Activated T-helper 1 cell treated with Interleukin-2 at 50 U/mL for 16 hours (primary cell): Measurements from ENCODE around the gene SLC24A4.
"Not testable (repeated sequence)": the region's sequence is repeated elsewhere in the genome, so short reads cannot be mapped to it uniquely, and the experiment has no call there.

ENCODE experiments used
- DNase-seq: peaks from one replicate; pipeline ENCODE4 v3.0.0-alpha.2; 2020; ENCODE audit warnings: low read depth

SLC24A4 gene

GRCh38 chr14:92369097-92369496 lies 46.1 kb downstream of the SLC24A4 start:
- no peak for DNase-seq

- DNase-seq = no peak
Observed at GRCh38 chr14:92372230-92372629, 49.3 kb downstream of the SLC24A4 start.

GRCh38 chr14:92373336-92373735 lies 50.4 kb downstream of the SLC24A4 start:
- no peak for DNase-seq

GRCh38 chr14:92380131-92380530 lies 57.2 kb downstream of the SLC24A4 start:
- no peak for DNase-seq

- DNase-seq = no peak
Observed at GRCh38 chr14:92380582-92380981, 57.6 kb downstream of the SLC24A4 start.

- DNase-seq = no peak
Observed at GRCh38 chr14:92382677-92383076, 59.7 kb downstream of the SLC24A4 start.

GRCh38 chr14:92383805-92384204 lies 60.8 kb downstream of the SLC24A4 start:
- no peak for DNase-seq

- DNase-seq = no peak
Observed at GRCh38 chr14:92384461-92385133, 61.6 kb downstream of the SLC24A4 start.

GRCh38 chr14:92385561-92385960 lies 62.6 kb downstream of the SLC24A4 start:
- no peak for DNase-seq

GRCh38 chr14:92386165-92386564 lies 63.2 kb downstream of the SLC24A4 start:
- DNase-seq = no peak

- DNase-seq = no peak
Observed at GRCh38 chr14:92386637-92387036, 63.7 kb downstream of the SLC24A4 start.

- DNase-seq = no peak
Observed at GRCh38 chr14:92387578-92387977, 64.6 kb downstream of the SLC24A4 start.

GRCh38 chr14:92389598-92390158 lies 66.7 kb downstream of the SLC24A4 start:
- DNase-seq = no peak

GRCh38 chr14:92391726-92392125 lies 68.8 kb downstream of the SLC24A4 start:
- no peak for DNase-seq

- DNase-seq = no peak
Observed at GRCh38 chr14:92392711-92393110, 69.7 kb downstream of the SLC24A4 start.

GRCh38 chr14:92397150-92397952 lies 74.4 kb downstream of the SLC24A4 start:
- DNase-seq = no peak

GRCh38 chr14:92397953-92398564 lies 75.1 kb downstream of the SLC24A4 start:
- DNase-seq = no peak

GRCh38 chr14:92398888-92399636 lies 76.1 kb downstream of the SLC24A4 start:
- DNase-seq = no peak

GRCh38 chr14:92400579-92401444 lies 77.8 kb downstream of the SLC24A4 start:
- DNase-seq = no peak

- DNase-seq = no peak
Observed at GRCh38 chr14:92401561-92401960, 78.6 kb downstream of the SLC24A4 start.

GRCh38 chr14:92402500-92402899 lies 79.5 kb downstream of the SLC24A4 start:
- not testable (repeated sequence) for DNase-seq
